H9 (cell line): ENCODE results near the gene OPTC. TPM values are rescaled to one million over a fixed set of nuclear protein-coding genes. Genes with fewer than 3 reads are reported as not detected.

ENCODE experiments used
- DNase-seq: peaks from one replicate; pipeline ENCODE4 v3.0.0-alpha.2; 2017
- H2AFZ ChIP-seq: one replicate; pipeline ENCODE4 v1.6.1; 2013; ENCODE audit warnings: mild to moderate bottlenecking, low read length, control low read depth, moderate library complexity
- H2AK5ac ChIP-seq: 2 replicates; pipeline ENCODE4 v1.6.1; 2013; ENCODE audit warnings: low read length, control low read depth, mixed read lengths; ENCODE audit not compliant: insufficient read length
- H2BK120ac ChIP-seq: one replicate; pipeline ENCODE4 v1.6.1; 2013; ENCODE audit warnings: low read depth, mild to moderate bottlenecking, low read length, control low read depth, inconsistent platforms; ENCODE audit not compliant: poor library complexity, severe bottlenecking
- H2BK12ac ChIP-seq: 2 replicates; pipeline ENCODE4 v1.6.1; 2013; ENCODE audit warnings: low read length, control low read depth, mixed read lengths, low read depth; ENCODE audit not compliant: insufficient read length
- H2BK15ac ChIP-seq: 2 replicates; pipeline ENCODE4 v1.6.1; 2013; ENCODE audit warnings: low read depth, low read length, control low read depth
- H2BK20ac ChIP-seq: one replicate; pipeline ENCODE4 v1.6.1; 2013; ENCODE audit warnings: low read depth, mild to moderate bottlenecking, low read length, control low read depth, inconsistent platforms; ENCODE audit not compliant: poor library complexity, severe bottlenecking
- H2BK5ac ChIP-seq: 2 replicates; pipeline ENCODE4 v1.6.1; 2013; ENCODE audit warnings: low read length, control low read depth, mixed read lengths; ENCODE audit not compliant: insufficient read length
- H3K14ac ChIP-seq: 2 replicates; pipeline ENCODE4 v1.6.1; 2013; ENCODE audit warnings: low read length, control low read depth; ENCODE audit not compliant: insufficient read depth
- H3K18ac ChIP-seq: 2 replicates; pipeline ENCODE4 v1.6.1; 2013; ENCODE audit warnings: low read depth, mild to moderate bottlenecking, mixed read lengths, low read length, control low read depth; ENCODE audit not compliant: insufficient read length
- H3K23ac ChIP-seq: 2 replicates; pipeline ENCODE4 v1.6.1; 2013; ENCODE audit warnings: low read length, control low read depth, mixed read lengths, low read depth; ENCODE audit not compliant: insufficient read length
- H3K23me2 ChIP-seq: 2 replicates; pipeline ENCODE4 v1.6.1; 2013; ENCODE audit warnings: low read depth, mild to moderate bottlenecking, mixed read lengths, low read length, control low read depth; ENCODE audit not compliant: insufficient read length, poor library complexity, severe bottlenecking
- H3K27ac ChIP-seq: 2 replicates; pipeline ENCODE4 v1.5.1; 2013; ENCODE audit warnings: low read length, control low read depth, mixed read lengths, low read depth; ENCODE audit not compliant: insufficient read length
- H3K27me3 ChIP-seq: 2 replicates; pipeline ENCODE4 v1.6.1; 2013; ENCODE audit warnings: low read length, control low read depth, inconsistent platforms; ENCODE audit not compliant: insufficient read depth
- H3K4ac ChIP-seq: 2 replicates; pipeline ENCODE4 v1.6.1; 2013; ENCODE audit warnings: low read depth, mild to moderate bottlenecking, control low read depth, inconsistent platforms, low read length, moderate library complexity
- H3K4me1 ChIP-seq: 2 replicates; pipeline ENCODE4 v1.6.1; 2013; ENCODE audit warnings: low read length, control low read depth, inconsistent platforms; ENCODE audit not compliant: insufficient read depth
- H3K4me2 ChIP-seq: 2 replicates; pipeline ENCODE4 v1.6.1; 2013; ENCODE audit warnings: low read length, control low read depth, mixed read lengths; ENCODE audit not compliant: insufficient read length, insufficient read depth
- H3K56ac ChIP-seq: 2 replicates; pipeline ENCODE4 v1.6.1; 2013; ENCODE audit warnings: low read depth, mild to moderate bottlenecking, mixed read lengths, low read length, control low read depth; ENCODE audit not compliant: insufficient read length
- H3K79me1 ChIP-seq: 2 replicates; pipeline ENCODE4 v1.6.1; 2013; ENCODE audit warnings: low read depth, mild to moderate bottlenecking, moderate library complexity, low read length, control low read depth, inconsistent platforms; ENCODE audit not compliant: insufficient read depth, poor library complexity, severe bottlenecking
- H3K79me2 ChIP-seq: 2 replicates; pipeline ENCODE4 v1.6.1; 2013; ENCODE audit warnings: low read length, control low read depth, inconsistent platforms; ENCODE audit not compliant: insufficient read depth
- H3K9ac ChIP-seq: 2 replicates; pipeline ENCODE4 v1.6.1; 2013; ENCODE audit warnings: low read length, control low read depth, mixed read lengths; ENCODE audit not compliant: insufficient read length; ENCODE audit errors: extremely low read depth
- H3K9me3 ChIP-seq: one replicate; pipeline ENCODE4 v1.6.1; 2013; ENCODE audit warnings: low read depth, low read length, inconsistent platforms; ENCODE audit not compliant: control insufficient read depth
- H3T11ph ChIP-seq: one replicate; pipeline ENCODE4 v1.6.1; 2013; ENCODE audit warnings: mild to moderate bottlenecking, low read length, control low read depth, inconsistent platforms
- H4K20me1 ChIP-seq: one replicate; pipeline ENCODE4 v1.6.1; 2013; ENCODE audit not compliant: control insufficient read depth, insufficient read length, insufficient read depth
- H4K5ac ChIP-seq: 2 replicates; pipeline ENCODE4 v1.6.1; 2013; ENCODE audit warnings: low read depth, mild to moderate bottlenecking, mixed read lengths, low read length, control low read depth; ENCODE audit not compliant: insufficient read length
- H4K8ac ChIP-seq: replicated peaks from 2 replicates; pipeline ENCODE4 v1.6.1; 2013; ENCODE audit warnings: low read length, control low read depth, mixed read lengths, low read depth; ENCODE audit not compliant: insufficient read length
- H4K91ac ChIP-seq: 2 replicates; pipeline ENCODE4 v1.6.1; 2013; ENCODE audit warnings: low read depth, mild to moderate bottlenecking, moderate library complexity, mixed read lengths, low read length, control low read depth; ENCODE audit not compliant: insufficient read length
- H3K27ac Mint-ChIP-seq, 3 experiments: 2 replicates in 2 of 3; 3 replicates in 1 of 3; pipeline ENCODE4 v1.8.0; 2020 to 2021; ENCODE audit warnings: mixed read lengths in 3 of 3, mild to moderate bottlenecking in 1 of 3, moderate library complexity in 1 of 3
- H3K27me3 Mint-ChIP-seq: 2 replicates; pipeline ENCODE4 v1.8.0; 2021; ENCODE audit warnings: low read depth, mild to moderate bottlenecking, moderate library complexity, mixed read lengths
- H3K36me3 Mint-ChIP-seq, 3 experiments: 2 replicates in 2 of 3; 3 replicates in 1 of 3; pipeline ENCODE4 v1.8.0; 2020 to 2021; ENCODE audit warnings: low read depth in 3 of 3, mixed read lengths in 3 of 3; ENCODE audit not compliant: insufficient read depth in 1 of 3
- H3K4me1 Mint-ChIP-seq, 2 experiments: 2 replicates each; pipeline ENCODE4 v1.8.0; 2020; ENCODE audit warnings: mixed read lengths in 2 of 2
- H3K4me3 Mint-ChIP-seq, 2 experiments: 2 replicates in 1 of 2; 3 replicates in 1 of 2; pipeline ENCODE4 v1.8.0; 2020 to 2021; ENCODE audit warnings: mild to moderate bottlenecking in 2 of 2, mixed read lengths in 2 of 2, moderate library complexity in 1 of 2
- H3K9me3 Mint-ChIP-seq, 2 experiments: 2 replicates in 1 of 2; 3 replicates in 1 of 2; pipeline ENCODE4 v1.8.0; 2020; ENCODE audit warnings: mild to moderate bottlenecking in 2 of 2, mixed read lengths in 2 of 2, moderate library complexity in 1 of 2
- CTCF ChIP-seq: fragments of 200-600 bp; sonication (generic); conservative IDR thresholded peaks from 3 replicates; pipeline ENCODE4 v1.8.0; 2021; ENCODE audit warnings: antibody characterized with exemption, mild to moderate bottlenecking
- WGBS: extraction: QIAGEN DNeasy Blood & Tissue Kit; methylation state at CpG from one replicate; pipeline ENCODE4 v1.1.7; 2013; ENCODE audit warnings: missing lambda C conversion rate, low lambda C conversion rate, mixed read lengths; ENCODE audit not compliant: insufficient read length; ENCODE audit errors: extremely low coverage; 5-methylcytosine and 5-hydroxymethylcytosine counted together
- total RNA-seq: library from RNA; stranded (reverse); gene quantifications from 2 replicates; pipeline ENCODE4 v1.2.1, GENCODE V29; 2021

The OPTC gene
- total RNA-seq, 1 experiment from 2014 or later: 1.1 TPM

GRCh38 chr1:203546274-203546673 lies 52.3 kb downstream of the OPTC start:
- H3K4me2 ChIP-seq: no peak overlapping the region
- H3K79me2 ChIP-seq: no peaks in the 10 kb centered on the region
- WGBS: no CpG with 5 or more reads among the region's 1 CpG
- no peak for DNase-seq
- no peak for TF ChIP-seq CTCF
- Mint-ChIP-seq H3K4me3 (no peak overlapping the region), H3K27me3 (peaks cover 2% of the 10 kb centered on the region; the same call in 1 of the 2 replicates), H3K9me3 (no peaks in the 10 kb centered on the region), H3K27ac (peak overlapping the region in 1 of 3 experiments; percentile 40; a peak in 1 of 7 replicates), H3K36me3 (no peaks in the 10 kb centered on the region), H3K4me1 (peaks cover 43 to 49% of the 10 kb centered on the region in 2 experiments)
- no peak overlapping the region for H2BK12ac ChIP-seq
- H2BK120ac ChIP-seq: no peak overlapping the region
- no peak overlapping the region for H3K4ac ChIP-seq
- H3K23me2 ChIP-seq: no peaks in the 10 kb centered on the region
- H4K20me1 ChIP-seq: no peaks in the 10 kb centered on the region
- no peak overlapping the region for H3K18ac ChIP-seq
- peaks cover 7% of the 10 kb centered on the region for H3K4me1 ChIP-seq
- no peak overlapping the region for H2AFZ ChIP-seq
- no peaks in the 10 kb centered on the region for H3K27me3 ChIP-seq
- no peak overlapping the region for H4K8ac ChIP-seq
- H2BK20ac ChIP-seq: no peak overlapping the region
- no peaks in the 10 kb centered on the region for H3K79me1 ChIP-seq
- no peak overlapping the region for H2BK15ac ChIP-seq
- H3K9ac ChIP-seq: no peak overlapping the region
- no peak overlapping the region for H3K56ac ChIP-seq
- no peaks in the 10 kb centered on the region for H3K9me3 ChIP-seq
- H3T11ph ChIP-seq: no peak overlapping the region
- no peak overlapping the region for H4K5ac ChIP-seq
- H3K14ac ChIP-seq: no peak overlapping the region
- H2AK5ac ChIP-seq: no peak overlapping the region
- H2BK5ac ChIP-seq: no peak overlapping the region
- H4K91ac ChIP-seq: no peak overlapping the region
- no peak overlapping the region for H3K27ac ChIP-seq
- no peak overlapping the region for H3K23ac ChIP-seq
